Measurements from ENCODE around the gene TBC1D10A. TPM values are rescaled to one million over a fixed set of nuclear protein-coding genes. Genes with fewer than 3 reads are reported as not detected.

The TBC1D10A gene
- total and polyA plus RNA-seq, 2 experiments from 2014 or later, result 3.3 to 8.8 TPM

DNA sequence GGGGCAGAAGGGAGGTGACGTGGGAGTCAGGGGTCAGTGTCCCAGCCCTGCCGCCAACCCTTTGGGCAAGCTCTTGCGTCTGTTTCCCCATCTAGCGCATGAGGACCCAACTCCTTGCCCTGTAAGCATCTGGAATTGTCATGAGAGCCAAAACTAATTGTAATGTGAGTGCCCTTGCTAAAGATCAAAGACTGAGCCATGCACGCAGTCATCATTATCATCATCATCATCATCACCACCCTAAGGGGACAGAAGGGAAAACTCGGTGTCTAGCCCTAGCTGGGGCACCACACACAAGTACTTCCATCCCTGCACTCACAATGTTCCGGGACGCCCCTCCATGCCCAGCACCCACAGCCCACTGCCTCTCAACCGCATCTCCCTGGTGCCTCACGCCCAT lies 82.7 kb downstream of the TBC1D10A start (continued):
- TF ChIP-seq NANOG (IDR thresholded peaks at IDR 0.05; ENCODE audit: borderline replicate concordance), result no peak
- no peak for TF ChIP-seq CTCF (conservative IDR thresholded peaks at IDR 0.05; ENCODE audit: low read depth in 2 of 2)
- TF ChIP-seq STAT1 (IDR thresholded peaks at IDR 0.05; ENCODE audit: unreplicated experiment), result no peak
- TF ChIP-seq, protein P1, sequence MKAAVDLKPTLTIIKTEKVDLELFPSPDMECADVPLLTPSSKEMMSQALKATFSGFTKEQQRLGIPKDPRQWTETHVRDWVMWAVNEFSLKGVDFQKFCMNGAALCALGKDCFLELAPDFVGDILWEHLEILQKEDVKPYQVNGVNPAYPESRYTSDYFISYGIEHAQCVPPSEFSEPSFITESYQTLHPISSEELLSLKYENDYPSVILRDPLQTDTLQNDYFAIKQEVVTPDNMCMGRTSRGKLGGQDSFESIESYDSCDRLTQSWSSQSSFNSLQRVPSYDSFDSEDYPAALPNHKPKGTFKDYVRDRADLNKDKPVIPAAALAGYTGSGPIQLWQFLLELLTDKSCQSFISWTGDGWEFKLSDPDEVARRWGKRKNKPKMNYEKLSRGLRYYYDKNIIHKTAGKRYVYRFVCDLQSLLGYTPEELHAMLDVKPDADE (IDR thresholded peaks at IDR 0.05), result no peak
- TF ChIP-seq JUNB (IDR thresholded peaks at IDR 0.05; ENCODE audit: unreplicated experiment), result no peak
- TF ChIP-seq ZNF114 (CRISPR knock-in tag; IDR thresholded peaks at IDR 0.05), result no peak
- TF ChIP-seq CREB1 (CRISPR knock-in tag; IDR thresholded peaks at IDR 0.05; ENCODE audit: low read depth), result no peak
- no peak for TF ChIP-seq EZH2phosphoT487 (IDR thresholded peaks at IDR 0.05; ENCODE audit: unreplicated experiment)
- TF ChIP-seq POLR2AphosphoS5 (IDR thresholded peaks at IDR 0.05; ENCODE audit: low read depth), result no peak

GRCh38 chr22:30243661-30244060 lies 83.1 kb downstream of the TBC1D10A start:
- Histone ChIP-seq H3K4me1 (ENCODE audit: insufficient read depth) (peaks cover 12% of the 10 kb centered on the region), H3K27me3 (ENCODE audit: insufficient read depth) (no peaks in the 10 kb centered on the region), H3K79me2 (replicated peaks; ENCODE audit: insufficient read depth) (no peaks in the 10 kb centered on the region), H3K27ac (ENCODE audit: low read depth) (no peak overlapping the region), H3F3A (replicated peaks; ENCODE audit: low read depth) (no peaks in the 10 kb centered on the region), H4K20me1 (replicated peaks; ENCODE audit: insufficient read depth) (no peaks in the 10 kb centered on the region), H3K4me2 (no peak overlapping the region), H2AFZ (no peak overlapping the region), H3K36me3 (ENCODE audit: insufficient read depth) (no peaks in the 10 kb centered on the region), H3K4me3 (no peak overlapping the region), H3K9me2 (ENCODE audit: insufficient read depth) (no peaks in the 10 kb centered on the region)
- peaks cover 33% of the 10 kb centered on the region for H3K4me1 Mint-ChIP-seq
- H3K27me3 Mint-ChIP-seq (ENCODE audit: insufficient read depth, low read depth, poor library complexity), result peaks cover 17% of the 10 kb centered on the region
- no peak overlapping the region for H3K27ac Mint-ChIP-seq
- DNase-seq (ENCODE audit: low spot score), result no peak
- H3K9me3 Mint-ChIP-seq, result no peaks in the 10 kb centered on the region
- H3K36me3 Mint-ChIP-seq (ENCODE audit: low read depth), result peaks cover 20% of the 10 kb centered on the region
- TF ChIP-seq NANOG (IDR thresholded peaks at IDR 0.05; ENCODE audit: borderline replicate concordance) (no peak), ZNF114 (CRISPR knock-in tag; IDR thresholded peaks at IDR 0.05) (no peak), REST (IDR thresholded peaks at IDR 0.05; ENCODE audit: unreplicated experiment) (no peak), POLR2AphosphoS5 (IDR thresholded peaks at IDR 0.05; ENCODE audit: low read depth) (no peak), EZH2 (IDR thresholded peaks at IDR 0.05; ENCODE audit: low read depth, unreplicated experiment) (no peak), EZH2phosphoT487 (IDR thresholded peaks at IDR 0.05; ENCODE audit: unreplicated experiment) (no peak), STAT1 (IDR thresholded peaks at IDR 0.05; ENCODE audit: unreplicated experiment) (no peak), CTCF (conservative IDR thresholded peaks at IDR 0.05; ENCODE audit: low read depth in 2 of 2) (no peak), ZNF331 (CRISPR knock-in tag; IDR thresholded peaks at IDR 0.05; ENCODE audit: low read depth) (no peak), CREB1 (CRISPR knock-in tag; IDR thresholded peaks at IDR 0.05; ENCODE audit: low read depth) (no peak), JUNB (IDR thresholded peaks at IDR 0.05; ENCODE audit: unreplicated experiment) (no peak)
- TF ChIP-seq, protein P1 (IDR thresholded peaks at IDR 0.05), result no peak
- no peak for ATAC-seq
- no peak overlapping the region for H3K4me3 Mint-ChIP-seq
